Inflammatory macrophage (primary cell): Measurements from ENCODE around the gene TPRG1L.
A peak's percentile ranks its signal among the peaks of the same experiment; 100 is the strongest.

ENCODE experiments used
- DNase-seq, 2 donors: peaks; one replicate each; pipeline ENCODE4 v3.0.0-alpha.2; 2020 to 2022

The TPRG1L gene

DNA sequence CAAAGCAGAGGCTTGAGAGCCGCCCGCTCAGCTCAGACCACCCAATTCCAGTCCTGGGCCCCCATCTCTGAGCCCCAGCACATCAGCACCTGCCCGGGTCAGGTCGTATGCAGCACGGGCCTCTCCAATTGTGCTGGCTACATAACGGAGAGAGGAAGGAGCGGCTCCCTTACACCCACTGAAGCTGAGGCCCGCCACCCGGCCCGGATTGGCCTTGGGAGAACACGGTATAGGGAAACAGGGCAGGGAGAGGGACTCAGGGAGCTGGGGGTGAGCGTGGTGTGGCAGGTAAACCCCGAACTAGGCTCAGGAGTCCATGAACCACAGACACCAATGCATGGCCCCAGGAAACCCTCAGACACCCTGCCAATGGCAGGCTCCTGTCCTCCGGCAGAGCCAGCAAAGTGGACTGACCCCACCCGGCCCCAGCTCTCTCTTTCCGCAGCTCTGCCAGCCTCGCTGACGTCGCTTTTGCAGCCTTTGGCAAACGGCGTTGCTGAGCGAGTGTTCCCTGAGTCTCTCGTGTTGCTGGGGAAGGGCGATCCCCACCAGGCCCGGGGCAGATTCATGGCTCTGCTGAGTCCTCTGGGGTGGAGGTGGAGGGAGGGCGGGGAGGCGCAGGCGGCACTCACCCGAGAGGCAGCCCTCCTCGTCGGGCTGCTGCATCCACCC lies 30.0 kb upstream of the TPRG1L start:
- DNase-seq = no peak

DNA sequence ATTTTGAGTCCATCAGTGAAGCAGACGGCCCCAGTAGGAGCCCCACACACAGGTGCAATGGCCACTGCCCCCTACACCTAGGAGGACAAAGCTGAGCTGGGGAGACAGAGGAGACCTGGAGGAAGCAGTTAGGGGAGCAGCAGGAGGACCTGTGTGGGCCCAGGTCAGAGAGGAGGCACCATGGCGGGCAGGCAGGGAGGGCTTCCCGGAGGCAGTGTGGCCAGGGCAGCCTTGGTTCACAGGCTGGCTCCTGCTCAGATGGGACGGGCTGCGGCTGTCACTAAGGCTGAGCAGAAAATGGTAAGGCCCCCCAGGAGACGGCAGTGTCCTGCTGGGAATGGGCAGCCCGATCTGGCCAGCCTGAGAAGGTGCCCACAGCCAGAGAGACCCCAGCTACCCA lies 28.9 kb upstream of the TPRG1L start:
- DNase-seq = no peak

GRCh38 chr1:3596663-3597598 lies 27.9 kb upstream of the TPRG1L start:
- no peak for DNase-seq

DNA sequence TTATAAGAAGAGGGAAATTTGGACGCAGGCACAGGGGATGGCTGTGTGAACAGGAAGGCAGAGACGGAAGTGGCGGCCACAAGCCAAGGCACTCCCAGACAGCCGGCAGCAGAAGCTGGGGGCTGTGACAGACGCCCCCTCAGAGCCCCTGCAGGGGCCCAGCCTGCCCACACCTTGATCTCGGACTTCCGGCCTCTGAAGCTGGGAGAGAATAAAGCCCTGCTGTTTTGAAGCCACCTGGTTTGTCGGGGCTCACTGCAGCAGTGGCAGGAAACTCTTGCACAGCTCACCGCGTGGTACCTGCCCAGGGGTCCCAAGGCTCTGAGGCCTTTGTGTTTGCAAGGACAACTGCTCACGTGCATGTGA lies 27.2 kb upstream of the TPRG1L start:
- peak; percentile 18 to 42 for DNase-seq

- DNase-seq = no peak
Observed at GRCh38 chr1:3598051-3598491, 26.7 kb upstream of the TPRG1L start.

DNA sequence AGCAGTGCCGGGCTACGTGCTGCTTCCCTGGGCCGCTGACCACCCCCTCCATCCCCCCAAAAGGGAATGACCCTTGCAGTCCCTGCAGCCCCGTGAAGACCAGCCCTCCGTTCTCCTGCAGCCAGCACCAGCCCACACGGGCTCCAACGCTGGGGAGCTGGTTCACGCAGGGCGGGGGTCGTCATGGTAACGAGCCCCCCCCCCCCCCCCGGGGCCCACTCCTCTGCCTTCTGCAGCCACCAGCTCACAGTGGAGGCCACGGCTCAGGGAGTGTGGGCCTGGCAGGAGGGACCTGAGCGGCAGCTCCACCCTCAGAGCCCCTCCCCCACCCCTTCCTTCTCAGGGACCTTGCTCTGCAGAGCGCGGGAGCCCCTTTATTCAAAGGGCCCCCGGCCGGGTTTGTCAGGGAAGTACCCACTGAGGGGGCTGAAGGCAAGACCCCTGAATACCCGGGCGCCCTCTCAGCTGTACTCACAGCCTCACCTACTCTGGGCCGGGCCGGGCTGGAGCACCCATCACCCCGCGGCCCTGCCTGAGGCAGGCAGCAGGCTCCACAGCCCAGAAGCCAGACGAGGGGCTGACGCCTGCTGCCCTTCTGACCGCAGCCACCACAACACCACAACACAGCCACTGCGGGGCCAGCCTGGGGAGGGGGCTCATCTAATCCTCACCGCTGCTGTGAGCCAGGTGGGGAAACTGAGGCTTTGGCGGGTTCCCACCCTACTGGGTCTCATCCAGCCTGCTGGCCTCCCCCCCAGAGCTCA lies 26.1 kb upstream of the TPRG1L start:
- no peak for DNase-seq

DNA sequence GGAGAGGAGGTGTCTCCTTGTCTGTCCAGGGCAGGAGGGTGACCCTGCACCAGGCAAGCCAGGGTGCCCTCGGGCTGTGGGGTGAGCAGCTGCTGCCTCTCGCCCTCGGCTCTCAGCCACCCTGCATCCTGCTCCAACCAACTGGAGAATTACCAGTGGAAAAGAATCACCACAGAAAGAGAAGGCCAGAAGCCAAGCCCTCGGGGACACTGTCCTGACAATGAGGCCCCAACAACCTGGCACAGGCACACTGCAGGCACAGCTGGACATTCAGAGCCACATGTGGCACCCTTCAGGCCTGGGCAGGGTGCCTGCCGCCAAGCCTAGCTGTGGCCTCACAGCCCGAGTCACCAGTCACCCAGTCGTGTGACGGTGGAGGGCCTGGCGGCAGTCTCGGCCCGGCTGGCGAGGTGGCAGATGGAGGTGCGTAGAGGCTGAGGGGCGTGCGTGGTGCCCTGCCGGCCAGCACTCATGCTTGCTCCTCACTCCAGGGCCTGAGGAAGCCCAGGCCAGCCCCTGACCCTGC lies 25.5 kb upstream of the TPRG1L start:
- DNase-seq = no peak

DNA sequence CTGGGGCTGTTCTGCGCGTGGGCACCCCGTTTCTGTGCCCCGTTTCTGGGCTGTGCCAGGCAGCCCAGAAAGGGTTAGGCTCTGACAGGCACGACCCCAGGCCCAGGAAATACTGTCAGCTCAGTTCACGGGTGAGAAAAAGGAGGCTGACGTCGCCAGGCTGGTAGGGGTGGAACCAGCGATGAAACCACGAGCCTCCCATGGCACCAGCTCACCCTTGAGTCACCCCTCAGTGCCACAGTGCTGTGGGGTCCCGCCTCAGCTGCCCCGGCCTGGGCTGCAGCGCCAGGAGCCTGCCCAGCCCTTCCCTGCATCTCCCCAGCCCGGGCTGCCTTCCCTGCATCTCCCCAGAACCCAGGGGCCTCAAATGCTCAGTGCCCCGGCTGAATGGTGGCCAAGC lies 25.0 kb upstream of the TPRG1L start:
- no peak for DNase-seq

DNA sequence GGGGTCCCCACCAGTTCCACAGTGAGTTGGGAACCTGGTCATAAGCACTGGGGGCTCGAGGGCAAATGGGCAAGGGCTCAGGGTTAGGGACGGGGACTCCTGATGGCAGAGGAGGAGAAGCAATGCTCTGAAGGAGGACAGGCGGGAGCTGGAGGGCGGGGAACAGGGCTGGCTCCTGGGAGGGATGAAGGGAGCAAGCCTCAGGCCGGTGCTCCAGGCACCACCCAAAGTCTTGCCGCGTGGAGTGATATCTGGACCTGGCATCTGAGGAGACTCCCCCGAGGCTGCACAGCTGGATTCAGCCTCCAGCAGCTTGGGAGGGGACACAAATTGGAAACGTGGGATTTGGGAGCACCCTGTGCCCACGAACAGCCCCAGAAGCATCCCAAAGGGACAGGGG lies 24.5 kb upstream of the TPRG1L start:
- no peak for DNase-seq

DNA sequence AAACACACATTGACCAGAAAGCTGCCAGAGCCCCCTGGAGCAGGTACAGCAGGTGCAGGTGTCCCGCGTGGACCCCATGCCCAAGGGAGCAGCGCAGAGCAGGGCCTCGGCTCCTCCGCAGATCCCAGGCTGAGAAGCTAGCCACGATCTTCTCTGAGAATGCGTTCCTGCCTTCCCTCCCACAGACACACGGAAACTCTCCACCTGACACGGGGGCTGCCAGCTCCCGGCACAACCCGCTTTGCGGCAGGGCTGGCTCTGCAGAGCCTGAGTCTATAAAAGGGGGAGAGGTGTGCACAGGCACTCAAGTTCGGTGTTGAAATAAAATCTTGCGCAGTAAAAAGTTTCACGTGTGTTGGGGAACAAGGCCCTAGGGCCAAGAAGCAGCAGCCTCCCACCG lies 23.1 kb upstream of the TPRG1L start:
- DNase-seq = no peak

DNA sequence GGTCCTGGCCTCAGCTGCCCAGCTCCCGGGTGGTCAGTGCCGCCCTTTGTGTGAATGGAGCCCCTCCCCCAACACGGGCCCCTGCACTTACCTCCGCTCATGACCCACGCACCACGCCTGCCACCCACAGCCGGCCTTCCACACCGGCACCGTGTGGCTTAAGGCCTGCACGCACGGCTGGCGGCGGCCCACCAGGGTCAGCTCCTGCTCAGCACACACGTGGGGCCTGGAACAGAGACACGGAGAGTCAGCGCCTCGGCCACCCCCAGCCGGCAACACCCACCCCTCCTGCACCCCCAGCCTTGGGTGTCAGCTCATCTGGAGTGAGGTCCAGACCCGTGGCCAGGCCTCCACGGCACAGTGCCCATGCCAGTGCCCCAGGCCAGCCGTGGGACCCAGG lies 22.4 kb upstream of the TPRG1L start:
- DNase-seq = no peak

DNA sequence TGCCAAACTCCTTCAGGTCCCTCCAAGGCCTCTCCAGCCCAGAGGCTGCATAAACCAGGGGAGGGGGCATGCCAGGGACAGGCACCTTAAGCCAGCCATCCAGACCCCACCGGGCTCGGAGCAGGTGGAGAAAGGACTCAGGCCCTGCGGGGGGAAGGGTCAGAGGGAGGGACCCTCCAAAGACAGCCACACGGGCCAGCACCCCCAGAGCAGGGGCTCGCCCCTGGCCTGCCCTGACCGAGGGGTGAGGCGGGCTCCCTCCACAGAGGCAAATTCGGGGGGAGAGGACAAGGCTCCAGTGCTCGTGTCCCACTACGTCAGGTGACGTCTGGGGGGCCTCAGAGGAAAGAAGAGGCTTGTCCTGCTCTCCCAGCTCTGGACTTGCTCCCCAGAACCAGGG lies 21.7 kb upstream of the TPRG1L start:
- DNase-seq = no peak

DNA sequence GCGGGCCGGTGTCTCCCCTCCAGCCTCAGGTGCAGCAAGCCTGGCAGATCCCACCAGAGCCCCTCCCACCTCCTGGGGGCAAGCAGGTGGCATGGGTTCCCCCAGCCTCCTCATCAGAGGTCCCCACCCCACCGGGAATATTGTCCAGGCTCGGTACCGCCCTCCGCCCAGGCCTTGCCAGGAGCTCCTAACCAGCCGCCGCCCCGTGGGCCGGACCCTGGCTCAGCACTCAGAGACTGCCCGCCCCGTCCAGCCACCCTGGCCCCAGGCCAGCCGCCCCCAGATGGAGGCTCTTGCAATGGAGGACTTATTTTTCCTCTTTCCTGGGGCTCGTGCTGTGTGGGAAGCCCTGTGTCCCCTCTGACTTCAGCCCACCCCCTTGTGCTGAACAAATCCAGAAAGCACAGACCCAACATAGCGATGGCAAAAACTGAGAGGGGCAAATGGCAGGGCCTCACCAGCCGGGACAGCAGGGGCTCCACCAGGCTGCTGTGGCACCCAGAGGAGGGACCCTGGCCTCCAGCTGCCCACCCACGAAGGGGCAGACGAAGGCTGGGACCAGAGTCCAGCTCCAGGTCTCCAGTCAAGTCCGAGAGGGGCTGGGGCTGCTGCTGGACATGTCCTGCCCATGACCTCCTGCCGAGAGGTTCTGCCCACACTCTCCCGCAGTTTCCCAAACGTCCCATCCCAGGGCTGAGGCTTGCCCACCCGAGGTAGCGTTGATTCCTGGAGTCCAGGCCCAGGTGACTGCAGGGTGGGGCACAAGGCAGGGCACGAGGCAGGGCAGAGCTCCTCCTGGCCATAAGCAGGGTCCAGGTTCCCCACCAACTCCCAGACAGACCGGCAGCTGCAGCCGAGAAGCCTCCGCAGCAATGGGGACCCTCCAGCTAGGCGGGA lies 21.0 kb upstream of the TPRG1L start:
- DNase-seq = no peak

- DNase-seq = no peak
Observed at GRCh38 chr1:3604468-3604974, 20.3 kb upstream of the TPRG1L start.

GRCh38 chr1:3604997-3605823 lies 19.6 kb upstream of the TPRG1L start:
- DNase-seq = no peak

- no peak for DNase-seq
Observed at GRCh38 chr1:3606779-3607702, 17.8 kb upstream of the TPRG1L start.

DNA sequence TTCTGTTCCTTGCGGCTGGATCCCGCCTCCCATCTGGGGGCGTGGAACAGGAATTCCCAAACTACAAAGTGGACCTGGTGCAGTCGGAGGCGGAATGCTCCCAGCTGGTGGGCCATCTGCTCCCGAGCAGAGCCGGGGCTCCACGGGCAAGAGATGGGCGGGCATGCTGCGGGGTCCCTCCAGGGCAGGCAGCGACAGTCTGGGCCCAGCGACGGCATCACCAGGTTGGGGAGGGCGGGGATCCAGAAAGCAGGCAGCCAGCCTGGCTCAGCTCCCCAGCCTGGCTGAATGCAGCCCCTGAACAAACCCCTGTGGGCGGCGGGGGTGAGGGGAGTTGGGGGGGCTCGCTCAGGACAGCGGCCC lies 17.1 kb upstream of the TPRG1L start:
- DNase-seq = no peak

DNA sequence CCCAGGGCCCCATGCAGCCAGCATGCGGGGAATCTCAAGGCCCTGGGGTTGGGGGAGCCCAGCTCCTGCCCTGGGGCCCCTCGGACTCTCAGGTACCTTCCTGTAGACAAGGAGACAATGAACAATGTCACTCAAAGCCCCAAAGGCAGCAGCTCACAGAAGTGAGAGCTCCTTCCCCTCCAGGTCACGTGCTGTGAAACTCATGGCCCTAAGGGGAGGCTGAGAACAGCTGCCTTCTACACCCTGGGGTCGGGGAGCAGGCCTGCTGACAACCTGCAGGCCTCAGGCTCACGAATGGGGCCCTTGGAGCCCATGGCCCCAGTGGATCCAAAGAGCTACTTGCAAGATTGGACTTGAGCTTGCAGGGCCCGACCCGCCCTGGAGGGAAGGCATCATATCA lies 16.7 kb upstream of the TPRG1L start:
- no peak for DNase-seq

GRCh38 chr1:3609016-3609768 lies 15.6 kb upstream of the TPRG1L start:
- peak in 1 of 2 donors; percentile 40 for DNase-seq
